ENCODE results near the gene KHDRBS2.

KHDRBS2 gene

DNA sequence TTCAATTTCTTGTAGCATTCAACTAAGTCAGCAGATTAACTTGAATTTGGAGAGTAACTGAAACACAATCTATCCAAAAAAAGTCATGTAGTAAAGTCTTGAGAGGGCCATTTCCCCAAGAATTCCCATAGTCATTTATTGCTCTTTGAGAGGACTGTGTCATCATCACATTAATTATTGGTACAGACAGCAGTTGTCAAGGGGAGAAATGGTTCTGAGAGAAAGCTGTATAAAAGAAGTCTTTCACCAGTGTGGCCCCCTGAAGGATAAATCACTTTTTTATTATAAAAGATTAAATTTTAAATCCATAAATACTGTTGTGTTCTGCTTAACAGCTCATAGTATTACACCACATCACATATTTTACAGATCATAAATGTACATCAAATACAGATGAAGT, 111.5 kb downstream of the KHDRBS2 start:
- DNase-seq, result no peak

DNA sequence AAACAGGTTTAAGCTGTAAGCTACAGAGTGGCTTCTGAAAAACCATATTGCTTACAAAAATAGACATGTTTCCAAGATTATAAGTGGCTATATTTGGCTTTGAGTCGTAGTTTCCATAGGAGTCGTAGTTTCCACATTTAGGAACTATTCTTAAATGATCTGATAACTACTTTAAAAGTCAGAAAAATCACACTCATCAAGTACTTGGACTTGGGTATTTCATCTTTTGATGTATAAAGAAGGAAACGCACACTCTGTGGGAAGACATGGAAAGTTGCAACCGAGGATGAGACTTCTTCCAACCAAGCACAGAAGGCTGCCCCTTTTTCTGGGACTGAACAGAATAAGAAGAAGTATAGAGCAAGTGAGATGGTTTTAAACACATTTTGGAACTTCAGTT, 118.3 kb downstream of the KHDRBS2 start:
- no peak for DNase-seq

DNA sequence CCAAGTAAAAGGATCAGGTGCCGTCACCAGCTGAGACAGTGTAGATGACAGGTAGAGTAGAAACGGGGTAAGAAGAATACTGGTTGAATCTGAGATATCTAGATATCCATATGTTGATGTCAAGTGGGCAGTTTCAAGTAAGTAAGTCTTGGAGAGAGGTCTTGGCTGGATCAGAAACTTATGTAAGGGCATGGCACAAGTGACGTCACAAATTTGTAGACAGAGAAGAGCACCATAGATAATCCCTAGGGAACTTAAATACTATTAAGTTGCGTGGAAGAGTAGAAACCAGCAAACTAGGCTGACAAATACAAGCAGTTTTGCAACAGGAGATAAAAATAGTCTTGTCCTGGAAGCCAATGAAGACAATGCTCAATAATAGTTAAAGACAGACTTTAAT, 123.2 kb downstream of the KHDRBS2 start:
- no peak for DNase-seq

DNA sequence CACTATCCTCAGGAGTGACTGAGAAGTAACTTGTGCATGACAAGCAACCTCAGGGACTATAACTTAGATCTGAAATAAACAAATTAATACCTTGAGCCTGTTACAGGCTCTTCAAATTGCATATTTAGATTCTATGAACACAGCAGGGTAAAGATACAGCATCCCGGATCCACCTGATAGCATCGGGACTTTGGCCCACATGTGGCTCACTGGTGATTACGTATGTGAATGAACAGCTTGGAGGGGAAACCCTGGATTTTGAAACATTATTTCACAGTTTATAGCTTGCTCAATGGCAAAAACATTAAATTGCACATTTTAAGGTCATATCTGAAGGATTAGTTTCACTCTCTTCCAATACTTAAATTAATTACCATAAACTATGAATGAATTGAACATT, 133.2 kb downstream of the KHDRBS2 start:
- DNase-seq, result no peak

DNA sequence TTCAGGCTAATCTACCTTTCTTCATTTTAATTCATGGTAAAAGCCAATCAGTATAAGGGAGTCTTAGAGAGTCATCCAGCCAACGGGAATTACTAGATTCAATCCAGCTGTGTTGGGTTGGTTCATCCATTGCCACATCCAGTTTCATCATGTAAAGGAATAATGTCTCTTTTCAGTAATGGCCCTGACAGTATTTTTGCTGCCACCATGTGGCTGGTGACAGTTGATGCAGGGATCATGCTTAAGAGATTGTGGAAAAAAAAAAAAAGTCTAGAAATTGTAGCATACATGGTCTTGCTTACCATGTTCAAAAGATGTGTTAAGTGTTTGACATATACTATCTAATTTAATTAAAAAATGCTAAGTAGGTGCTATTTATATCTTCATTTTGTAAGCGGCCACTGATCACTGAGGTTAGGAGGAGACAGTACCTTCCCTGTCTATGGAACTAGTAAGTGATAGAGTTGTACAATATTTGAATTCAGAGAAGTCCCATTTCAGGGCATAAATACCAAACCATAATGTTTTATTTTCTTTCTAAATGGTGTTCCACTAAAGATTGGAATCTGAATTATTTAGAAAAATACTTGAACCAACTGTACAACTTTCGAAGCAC, 135.9 kb downstream of the KHDRBS2 start:
- peak; percentile 47 for DNase-seq

DNA sequence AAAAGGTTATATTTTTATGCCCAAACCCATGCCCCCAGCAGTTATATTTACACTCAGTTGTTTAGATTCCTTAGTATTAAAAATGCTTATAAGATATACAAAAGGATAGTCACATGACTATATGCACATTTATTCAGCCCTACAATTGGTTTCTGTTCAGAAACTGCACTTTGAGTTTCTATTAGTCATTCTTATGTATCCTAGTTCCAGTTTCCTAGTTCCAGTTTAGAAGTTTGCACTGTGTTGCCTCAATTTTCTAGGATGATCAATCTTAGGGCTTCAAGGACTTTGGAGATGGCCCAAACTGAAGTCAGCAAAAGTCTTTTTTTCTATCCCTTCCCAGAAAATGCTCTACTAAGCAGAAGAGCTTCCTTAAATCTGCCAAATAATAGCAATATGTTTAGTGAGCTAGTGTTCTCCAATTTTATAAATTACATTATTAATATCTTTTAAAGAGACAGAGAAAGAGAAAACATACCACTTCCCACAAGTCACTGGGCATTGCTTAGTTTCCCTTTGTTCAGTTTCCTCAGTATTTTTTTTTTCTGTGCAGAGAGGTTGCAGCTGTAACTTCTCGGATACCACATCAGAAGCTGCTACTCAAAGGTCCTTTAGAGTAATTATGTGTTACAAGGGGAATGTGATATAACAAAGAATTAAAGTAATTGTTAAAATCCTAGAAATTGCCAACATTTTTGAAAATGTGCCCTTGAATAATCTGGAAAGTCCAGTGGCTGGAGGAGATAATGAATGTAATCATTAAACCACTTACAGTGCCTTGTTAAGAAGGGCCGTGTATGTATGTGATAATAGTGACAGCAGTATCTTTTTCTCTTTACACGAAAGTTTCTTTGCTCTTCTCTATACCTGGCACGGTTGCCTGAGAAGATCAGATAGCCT, 138.8 kb downstream of the KHDRBS2 start:
- no peak for DNase-seq

DNA sequence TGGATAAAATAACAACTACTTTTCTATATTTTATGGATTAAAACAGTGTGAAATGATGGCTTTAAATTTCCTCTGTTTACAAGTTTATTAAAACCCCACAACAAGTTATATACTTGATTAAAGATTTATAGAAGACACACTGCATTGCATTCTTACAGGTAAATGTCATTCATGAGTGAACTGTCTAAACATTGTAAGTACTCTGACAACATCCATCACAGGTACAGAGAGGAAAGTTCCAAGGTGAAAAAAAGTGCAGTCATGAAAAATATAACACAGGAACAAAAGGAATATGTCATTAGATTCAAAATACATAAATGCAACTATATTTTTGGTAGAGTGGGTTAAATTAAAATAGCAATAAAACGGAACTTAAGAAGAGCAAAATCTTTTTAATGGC, 156.9 kb downstream of the KHDRBS2 start:
- no peak for DNase-seq

DNA sequence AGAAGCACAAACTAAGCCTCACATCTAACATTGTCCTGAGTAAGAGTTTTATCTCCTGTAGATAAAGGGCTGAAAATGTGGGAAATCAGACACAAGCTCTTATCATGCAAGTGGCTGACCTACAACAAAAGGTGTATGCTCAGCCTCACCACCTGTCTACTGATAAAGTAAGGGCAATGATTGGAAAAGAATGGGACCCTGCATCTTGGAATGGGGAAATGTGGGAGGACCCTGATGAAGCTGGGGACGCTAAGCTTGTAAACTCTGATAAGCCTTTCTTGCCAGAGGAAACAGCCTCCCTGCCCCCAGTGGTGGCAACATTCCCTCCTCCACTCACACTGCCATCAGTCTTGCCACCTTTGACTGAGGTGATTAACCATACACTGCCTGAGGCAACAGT, 166.6 kb downstream of the KHDRBS2 start:
- DNase-seq, result no peak

DNA sequence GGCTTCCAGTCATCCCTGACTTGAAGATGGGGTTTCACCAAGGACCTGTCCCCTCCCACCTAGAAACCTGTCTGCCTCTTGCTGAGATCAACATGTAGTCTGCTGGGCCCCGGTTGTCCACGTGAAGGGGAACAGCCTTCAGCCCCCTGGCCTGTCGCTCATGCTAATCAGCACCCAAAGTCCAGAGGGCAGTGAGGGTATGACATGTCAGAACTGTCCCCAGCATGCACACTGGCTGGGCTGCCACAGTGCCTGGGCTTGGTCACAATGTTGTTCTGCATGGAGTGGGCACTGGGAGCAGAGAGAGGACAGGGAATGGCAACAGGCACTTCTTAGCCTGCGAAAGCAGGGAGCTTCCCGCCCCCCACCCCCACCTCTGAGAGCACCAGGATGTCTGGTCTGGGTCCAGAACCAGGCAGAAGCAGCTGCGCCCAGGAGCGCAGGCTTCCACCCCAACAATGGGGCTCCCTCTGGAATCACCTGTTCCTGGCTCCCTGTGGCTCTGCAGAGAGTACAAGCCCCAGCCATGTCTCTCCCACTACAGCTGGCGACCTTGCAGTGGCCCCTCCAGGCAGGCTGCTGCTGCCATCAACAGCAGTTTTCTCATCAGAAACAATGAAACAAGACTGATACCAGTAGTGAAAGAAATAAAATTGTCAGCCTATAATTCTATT, 182.7 kb downstream of the KHDRBS2 start:
- DNase-seq, result no peak

DNA sequence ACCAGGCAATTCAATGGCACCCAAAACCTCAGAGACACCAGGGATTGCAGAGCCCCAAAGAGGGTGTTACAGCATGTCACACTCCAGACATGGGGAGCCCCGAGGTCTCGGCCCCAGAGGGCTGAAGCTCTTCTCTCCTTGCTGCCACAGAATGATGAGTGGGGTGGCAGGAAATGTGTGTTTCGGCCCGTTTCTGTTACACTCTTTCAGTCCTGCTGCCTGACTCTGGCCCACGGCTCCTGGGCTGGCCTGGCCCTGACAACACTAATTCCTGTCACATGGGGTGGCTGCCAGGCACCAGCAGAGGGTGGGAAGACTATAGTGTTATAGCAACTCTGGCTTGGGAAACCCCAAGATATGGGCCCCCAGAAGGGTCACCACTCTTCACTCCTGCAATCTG, 183.6 kb downstream of the KHDRBS2 start:
- no peak for DNase-seq

DNA sequence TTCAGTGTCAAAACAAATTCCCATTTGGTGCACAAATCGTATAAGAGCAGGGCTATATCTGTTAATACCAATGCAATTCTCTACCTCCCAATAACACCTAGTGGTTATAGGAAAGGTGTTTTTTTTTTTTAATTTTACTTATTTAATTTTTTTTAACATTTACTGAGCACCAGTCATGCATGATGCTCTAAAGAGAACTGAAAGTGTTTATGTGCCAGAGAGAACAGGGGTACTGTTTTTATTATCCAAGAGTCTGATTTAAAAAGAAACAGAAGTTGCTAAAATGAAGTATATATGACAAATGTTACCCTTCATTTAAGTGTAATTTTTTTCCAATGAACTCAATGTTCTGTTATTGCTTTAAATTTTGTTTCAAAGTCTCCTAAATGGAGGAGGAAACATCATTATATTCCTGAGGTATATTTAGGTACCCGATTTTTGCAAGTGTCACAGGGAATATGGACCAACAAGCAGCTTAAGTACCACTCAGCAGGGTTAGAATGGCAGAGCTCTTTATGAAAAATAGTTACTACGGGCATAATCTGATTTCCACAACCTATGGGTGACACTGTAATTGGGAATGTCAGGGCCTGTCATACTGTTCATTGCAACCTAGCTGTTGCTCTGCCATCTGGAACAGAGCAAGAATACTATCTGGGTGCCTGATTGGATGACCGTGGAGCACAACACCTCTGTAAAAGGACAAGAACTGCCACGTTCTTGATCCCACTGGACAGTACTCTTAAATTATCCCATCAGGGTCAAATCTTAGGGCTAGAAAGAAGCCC, 195.4 kb downstream of the KHDRBS2 start:
- DNase-seq, result no peak

DNA sequence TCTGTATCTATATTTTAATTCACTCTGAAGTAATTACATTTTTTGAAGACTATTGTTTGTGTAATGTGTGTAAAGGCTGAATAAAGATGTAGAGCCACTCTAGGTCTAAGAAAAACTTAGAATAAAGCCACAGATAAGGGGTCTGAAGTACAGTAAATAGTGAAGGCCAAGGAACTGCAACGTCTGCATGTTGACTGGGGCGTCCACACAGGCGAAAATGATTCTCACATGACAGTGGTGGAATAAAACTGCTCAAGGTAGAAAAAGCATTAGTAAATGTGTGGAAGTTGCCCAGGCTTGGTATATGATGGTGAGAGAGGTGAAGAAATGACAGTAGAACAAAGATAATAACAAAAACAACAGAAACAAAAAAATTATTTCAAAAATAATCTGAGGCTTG, 196.2 kb downstream of the KHDRBS2 start:
- no peak for DNase-seq

DNA sequence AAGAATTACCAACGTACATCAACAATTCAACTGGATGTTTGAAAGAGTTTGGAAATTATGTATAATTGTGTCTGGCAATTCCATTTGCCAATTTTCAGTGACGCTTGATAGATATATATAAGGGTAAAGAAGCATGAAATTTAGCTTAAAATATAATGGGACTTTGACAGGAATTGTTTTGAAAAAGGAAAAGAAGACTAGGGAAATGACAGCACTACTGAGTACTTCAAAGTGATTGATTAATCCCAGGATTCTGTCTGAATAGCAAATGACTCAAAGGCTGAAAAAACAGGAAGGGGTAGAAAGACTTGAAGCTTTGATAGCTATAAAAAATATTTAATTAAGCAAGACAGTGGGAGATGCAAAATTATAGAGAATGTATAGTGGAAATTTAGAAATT, 200.0 kb downstream of the KHDRBS2 start:
- DNase-seq, result no peak

DNA sequence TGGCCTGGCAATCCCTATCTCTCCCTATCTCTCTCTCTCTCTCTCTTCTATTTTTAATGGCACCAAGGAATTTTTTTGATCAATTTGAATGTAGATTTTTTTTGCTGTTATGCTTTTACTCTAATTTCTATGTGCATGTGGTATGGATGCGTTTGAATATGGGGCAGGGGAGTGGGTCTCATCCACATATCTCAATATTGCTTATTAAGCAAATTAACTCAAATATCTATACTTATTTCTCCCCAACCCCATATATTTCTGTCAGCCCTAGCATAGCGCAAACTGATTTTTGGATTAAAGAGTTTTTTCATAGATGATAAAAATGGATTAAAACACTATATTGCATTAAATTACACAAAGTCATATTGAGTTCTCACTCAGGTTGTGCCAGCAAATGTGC, 210.2 kb downstream of the KHDRBS2 start:
- DNase-seq, result no peak

DNA sequence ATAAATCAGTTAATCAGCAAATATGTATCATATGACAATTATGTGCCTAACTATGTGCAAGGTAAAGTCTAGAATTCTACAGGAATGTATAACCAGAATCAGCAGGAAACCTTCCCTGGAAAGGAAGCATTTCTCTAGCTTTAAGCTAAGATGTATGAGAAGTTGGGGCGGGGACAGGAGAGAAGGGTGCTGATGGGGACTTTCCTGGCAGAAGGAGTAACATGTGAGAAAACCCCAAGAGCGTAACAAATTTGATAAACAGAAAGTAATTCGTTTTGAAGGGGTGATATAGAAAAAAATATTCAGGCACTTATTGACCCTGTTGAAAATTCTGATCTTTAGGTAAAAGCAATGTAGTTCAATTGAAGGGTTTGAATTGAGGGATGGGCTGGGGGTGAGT, 226.1 kb downstream of the KHDRBS2 start:
- DNase-seq, result no peak

DNA sequence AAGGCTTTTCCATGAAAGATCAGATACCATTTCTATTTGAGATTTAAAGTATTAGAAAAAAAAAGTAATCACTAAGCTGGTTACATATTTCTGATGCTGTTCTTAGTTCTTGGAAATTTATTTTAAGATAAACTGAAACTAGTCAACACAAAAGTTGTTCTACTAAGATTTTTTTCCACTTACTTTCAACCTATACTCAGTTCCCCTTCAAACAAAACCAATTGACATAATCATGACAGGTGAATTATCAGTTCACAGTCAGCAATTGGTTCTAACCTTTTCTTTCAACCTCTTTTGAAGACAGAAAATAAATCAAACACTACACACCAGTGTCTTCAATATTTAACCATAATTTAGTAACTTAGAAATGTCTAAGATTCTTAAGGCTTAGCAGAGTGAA, 228.7 kb downstream of the KHDRBS2 start:
- no peak for DNase-seq

DNA sequence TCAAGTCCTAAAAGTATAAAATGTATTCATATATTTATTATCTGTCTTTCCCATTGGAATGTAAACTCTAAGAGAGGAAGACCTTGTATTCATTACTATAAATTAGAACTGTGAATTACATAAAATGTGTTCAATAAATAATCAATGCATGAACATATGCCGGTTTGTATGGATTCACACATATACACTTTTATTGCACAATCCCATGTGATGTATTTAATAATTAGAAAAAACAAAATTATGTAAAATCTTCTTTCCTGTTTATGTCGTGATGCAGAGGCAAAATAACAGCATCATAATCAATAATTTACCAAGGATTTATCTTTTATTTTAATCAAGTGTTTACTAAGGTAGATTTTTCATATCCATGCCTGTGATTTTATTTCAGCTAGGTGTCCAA, 240.5 kb downstream of the KHDRBS2 start:
- no peak for DNase-seq

DNA sequence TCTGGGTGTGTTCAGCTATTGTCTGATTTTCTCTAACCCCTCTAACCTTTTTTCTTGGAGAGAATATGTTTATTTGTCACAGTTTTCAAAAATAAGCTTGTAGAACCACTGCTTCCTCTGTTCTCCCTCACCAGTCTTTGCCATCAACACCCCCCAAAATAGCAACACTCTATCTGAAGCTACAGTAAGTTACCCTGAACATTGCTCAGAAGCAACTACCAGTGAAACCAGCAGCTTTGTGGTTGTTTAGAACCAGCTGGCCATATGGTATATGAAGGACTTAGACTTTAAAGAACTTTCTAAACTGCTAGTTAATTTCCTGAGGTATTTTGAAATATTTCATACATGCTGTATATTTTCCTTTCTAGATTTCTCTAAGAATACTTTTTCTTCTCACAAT, 242.9 kb downstream of the KHDRBS2 start:
- no peak for DNase-seq

DNA sequence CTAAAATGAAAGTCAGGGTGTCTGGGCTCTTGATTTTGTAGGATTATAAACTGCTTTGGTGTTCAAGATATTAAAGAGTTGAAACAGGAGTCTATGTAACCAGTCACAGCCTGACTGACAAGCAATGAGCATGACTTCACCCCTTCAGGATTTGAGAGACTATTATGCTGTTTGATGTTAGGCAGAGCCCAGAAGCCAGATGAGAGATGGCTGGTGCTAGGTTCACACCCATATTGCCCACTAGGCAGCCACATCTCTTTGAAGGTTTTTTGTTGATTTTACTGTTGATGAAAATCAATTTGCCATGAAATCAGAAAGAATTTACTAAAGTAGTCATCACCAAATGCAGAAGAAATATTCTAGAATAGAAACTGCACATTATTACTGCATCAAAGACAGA, 243.6 kb downstream of the KHDRBS2 start:
- no peak for DNase-seq

DNA sequence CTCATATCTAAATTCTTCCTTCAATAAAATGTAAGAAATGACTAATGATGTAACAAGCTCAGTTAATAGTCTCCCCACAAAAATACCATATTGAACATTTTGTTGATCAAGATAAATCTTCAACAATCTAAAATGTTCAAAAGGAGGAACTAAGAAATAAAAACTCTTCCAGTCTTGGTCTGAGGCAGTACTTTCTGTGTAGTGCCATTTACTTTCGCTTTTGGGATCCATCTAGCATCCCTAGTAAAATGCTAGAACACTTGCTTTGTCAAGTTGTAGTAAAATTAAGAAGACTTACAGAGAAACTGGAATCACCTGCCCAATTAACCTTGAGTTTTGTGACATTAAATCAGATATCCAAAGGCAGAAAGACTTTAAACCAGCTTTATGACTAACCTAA, 246.4 kb downstream of the KHDRBS2 start:
- DNase-seq, result no peak

DNA sequence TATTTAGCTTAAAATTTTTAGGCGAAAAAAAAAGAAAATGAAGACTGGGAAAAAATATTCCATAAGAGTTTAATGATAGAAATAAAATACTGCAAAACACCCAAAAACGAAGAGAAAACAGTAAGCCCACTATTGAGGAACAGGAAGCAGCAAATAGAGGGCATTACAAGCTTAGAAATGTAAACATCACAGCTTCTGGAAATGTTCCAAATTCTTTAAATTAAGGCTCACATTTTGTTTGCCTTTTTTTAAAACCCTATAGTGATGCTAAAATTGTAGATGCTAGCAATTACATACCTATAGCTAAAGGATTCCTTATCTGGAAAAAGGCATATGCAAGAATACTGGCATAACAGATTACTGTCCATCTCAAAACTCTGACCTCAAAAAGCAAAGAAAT, 248.6 kb downstream of the KHDRBS2 start:
- DNase-seq, result peak; percentile 10

DNA sequence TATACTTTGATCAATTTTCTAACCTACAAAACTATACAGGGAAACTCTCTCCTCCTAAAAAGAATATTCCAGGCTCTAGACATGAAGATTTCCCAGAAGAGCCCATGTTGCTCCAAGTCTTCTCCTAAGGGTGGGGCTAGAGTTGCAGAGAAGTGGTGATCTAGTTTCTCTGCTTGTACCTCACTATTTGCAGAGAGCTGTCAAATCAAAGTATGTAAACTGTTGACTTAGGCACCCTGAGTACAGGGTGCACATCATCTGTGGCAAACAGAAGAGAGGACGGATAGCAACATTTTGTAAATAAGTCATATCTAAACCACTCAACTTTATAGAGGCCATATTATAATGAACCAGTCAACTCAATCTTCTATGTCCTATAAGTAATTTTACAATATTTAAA, 250.1 kb downstream of the KHDRBS2 start:
- DNase-seq, result no peak

DNA sequence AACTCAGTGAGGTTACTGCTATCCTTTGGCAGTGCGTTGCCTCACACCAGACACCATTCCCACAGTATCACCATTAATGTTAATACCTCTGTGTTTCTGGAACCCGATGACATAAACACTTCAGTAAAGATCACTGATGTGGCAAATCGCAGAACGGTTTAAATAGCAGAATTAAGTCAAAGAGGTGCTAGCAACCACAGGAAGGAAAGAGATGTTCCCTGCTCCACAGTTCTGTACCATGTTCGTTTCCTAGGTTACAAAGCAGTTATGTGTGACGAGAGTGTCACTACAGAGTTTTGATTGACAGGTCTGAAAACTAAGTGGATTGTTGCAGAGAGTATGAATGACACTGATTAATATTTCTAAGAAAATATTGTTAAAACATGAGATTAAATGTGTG, 272.3 kb downstream of the KHDRBS2 start:
- no peak for DNase-seq
